HepG2 (cell line): ENCODE data around the gene RASL10A.

Experiments
- CBX2 ChIP-seq, 2 experiments: fragments of 200-600 bp in 1 of 2; sonication (generic); formaldehyde crosslinking in 1 of 2; IDR thresholded peaks; 2 replicates each; pipeline versions ENCODE4 v1.7.0 to v1.8.1; 2018 to 2022; ENCODE audit warnings: low read depth in 2 of 2, low read length in 1 of 2, mild to moderate bottlenecking in 1 of 2, missing genetic modification reagents in 1 of 2
- CCDC6 ChIP-seq: sonication (generic); formaldehyde crosslinking; IDR thresholded peaks from 2 replicates; pipeline ENCODE4 v1.8.1; 2022; ENCODE audit warnings: mild to moderate bottlenecking, missing genetic modification reagents, moderate library complexity
- DNMT1 ChIP-seq: sonication (generic); formaldehyde crosslinking; IDR thresholded peaks from 2 replicates; pipeline ENCODE4 v1.5.1; 2020; ENCODE audit warnings: mild to moderate bottlenecking, missing genetic modification reagents
- RELA ChIP-seq: sonication (generic); formaldehyde crosslinking; IDR thresholded peaks from 2 replicates; pipeline ENCODE4 v1.4.0; 2020; ENCODE audit warnings: missing genetic modification reagents
- SETDB1 ChIP-seq: sonication (generic); formaldehyde crosslinking; IDR thresholded peaks from 2 replicates; pipeline ENCODE4 v1.5.1; 2020; ENCODE audit warnings: missing genetic modification reagents, mild to moderate bottlenecking, borderline replicate concordance
- ZSCAN20 ChIP-seq: sonication (generic); formaldehyde crosslinking; IDR thresholded peaks from 2 replicates; pipeline ENCODE4 v1.4.0; 2020; ENCODE audit warnings: missing genetic modification reagents, mild to moderate bottlenecking, borderline replicate concordance
- TF ChIP-seq, protein P1 (sequence below): sonication (generic); formaldehyde crosslinking; IDR thresholded peaks from 2 replicates; pipeline ENCODE4 v1.5.0; 2020; ENCODE audit warnings: missing genetic modification reagents
- TF ChIP-seq, protein P2 (sequence below): sonication (generic); formaldehyde crosslinking; IDR thresholded peaks from 2 replicates; pipeline ENCODE4 v1.4.0; 2020; ENCODE audit warnings: missing genetic modification reagents
- TF ChIP-seq, protein P3 (sequence below): sonication (generic); formaldehyde crosslinking; IDR thresholded peaks from 2 replicates; pipeline ENCODE4 v1.5.0; 2020; ENCODE audit warnings: mild to moderate bottlenecking, missing genetic modification reagents, moderate library complexity

DNA sequence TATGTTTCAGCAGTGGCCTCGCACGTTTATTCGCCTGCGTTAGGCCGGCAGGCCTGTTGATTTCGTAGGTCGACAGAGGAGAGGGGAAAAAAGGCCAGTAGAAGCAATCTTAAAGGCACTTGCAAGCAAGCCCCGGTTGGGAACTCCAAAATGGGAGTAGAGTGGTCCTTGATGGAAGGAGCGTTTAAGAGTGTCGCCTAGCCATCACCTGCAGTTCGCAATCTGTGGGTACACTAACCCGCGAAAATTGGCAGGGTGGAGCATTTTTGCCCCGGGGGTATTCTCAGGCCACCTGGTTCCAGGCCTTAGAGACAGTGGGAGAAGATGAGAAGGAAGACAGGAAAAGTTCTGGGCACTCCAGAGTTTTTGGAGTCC lies 46.3 kb downstream of the RASL10A start:
- TF ChIP-seq SETDB1 (CRISPR knock-in tag) (no peak), CBX2 (IDR thresholded peaks at IDR 0.05; ENCODE audit: low read depth, low read length) (no peak), CBX2 (CRISPR knock-in tag; IDR thresholded peaks at IDR 0.05; ENCODE audit: low read depth) (no peak), ZSCAN20 (CRISPR knock-in tag) (no peak), DNMT1 (CRISPR knock-in tag) (no peak), CCDC6 (CRISPR knock-in tag) (no peak), RELA (CRISPR knock-in tag) (no peak)
- TF ChIP-seq, protein P1, sequence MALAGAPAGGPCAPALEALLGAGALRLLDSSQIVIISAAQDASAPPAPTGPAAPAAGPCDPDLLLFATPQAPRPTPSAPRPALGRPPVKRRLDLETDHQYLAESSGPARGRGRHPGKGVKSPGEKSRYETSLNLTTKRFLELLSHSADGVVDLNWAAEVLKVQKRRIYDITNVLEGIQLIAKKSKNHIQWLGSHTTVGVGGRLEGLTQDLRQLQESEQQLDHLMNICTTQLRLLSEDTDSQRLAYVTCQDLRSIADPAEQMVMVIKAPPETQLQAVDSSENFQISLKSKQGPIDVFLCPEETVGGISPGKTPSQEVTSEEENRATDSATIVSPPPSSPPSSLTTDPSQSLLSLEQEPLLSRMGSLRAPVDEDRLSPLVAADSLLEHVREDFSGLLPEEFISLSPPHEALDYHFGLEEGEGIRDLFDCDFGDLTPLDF (CRISPR knock-in tag), result no peak
- TF ChIP-seq, protein P2, sequence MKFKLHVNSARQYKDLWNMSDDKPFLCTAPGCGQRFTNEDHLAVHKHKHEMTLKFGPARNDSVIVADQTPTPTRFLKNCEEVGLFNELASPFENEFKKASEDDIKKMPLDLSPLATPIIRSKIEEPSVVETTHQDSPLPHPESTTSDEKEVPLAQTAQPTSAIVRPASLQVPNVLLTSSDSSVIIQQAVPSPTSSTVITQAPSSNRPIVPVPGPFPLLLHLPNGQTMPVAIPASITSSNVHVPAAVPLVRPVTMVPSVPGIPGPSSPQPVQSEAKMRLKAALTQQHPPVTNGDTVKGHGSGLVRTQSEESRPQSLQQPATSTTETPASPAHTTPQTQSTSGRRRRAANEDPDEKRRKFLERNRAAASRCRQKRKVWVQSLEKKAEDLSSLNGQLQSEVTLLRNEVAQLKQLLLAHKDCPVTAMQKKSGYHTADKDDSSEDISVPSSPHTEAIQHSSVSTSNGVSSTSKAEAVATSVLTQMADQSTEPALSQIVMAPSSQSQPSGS (CRISPR knock-in tag), result no peak
- TF ChIP-seq, protein P3, sequence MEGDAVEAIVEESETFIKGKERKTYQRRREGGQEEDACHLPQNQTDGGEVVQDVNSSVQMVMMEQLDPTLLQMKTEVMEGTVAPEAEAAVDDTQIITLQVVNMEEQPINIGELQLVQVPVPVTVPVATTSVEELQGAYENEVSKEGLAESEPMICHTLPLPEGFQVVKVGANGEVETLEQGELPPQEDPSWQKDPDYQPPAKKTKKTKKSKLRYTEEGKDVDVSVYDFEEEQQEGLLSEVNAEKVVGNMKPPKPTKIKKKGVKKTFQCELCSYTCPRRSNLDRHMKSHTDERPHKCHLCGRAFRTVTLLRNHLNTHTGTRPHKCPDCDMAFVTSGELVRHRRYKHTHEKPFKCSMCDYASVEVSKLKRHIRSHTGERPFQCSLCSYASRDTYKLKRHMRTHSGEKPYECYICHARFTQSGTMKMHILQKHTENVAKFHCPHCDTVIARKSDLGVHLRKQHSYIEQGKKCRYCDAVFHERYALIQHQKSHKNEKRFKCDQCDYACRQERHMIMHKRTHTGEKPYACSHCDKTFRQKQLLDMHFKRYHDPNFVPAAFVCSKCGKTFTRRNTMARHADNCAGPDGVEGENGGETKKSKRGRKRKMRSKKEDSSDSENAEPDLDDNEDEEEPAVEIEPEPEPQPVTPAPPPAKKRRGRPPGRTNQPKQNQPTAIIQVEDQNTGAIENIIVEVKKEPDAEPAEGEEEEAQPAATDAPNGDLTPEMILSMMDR (CRISPR knock-in tag), result no peak
